H1 (cell line): Measurements from ENCODE around the gene TMEM51. TPM values are rescaled to one million over a fixed set of nuclear protein-coding genes. Genes with fewer than 3 reads are reported as not detected.

Source experiments
- CTCF ChIA-PET: fragments of 300-600 bp; sonication (Branson Sonifier 250); formaldehyde crosslinking; loops from one replicate; lab custom pipeline; 2021; ENCODE audit not compliant: partially characterized antibody; lab: Charles Lee
- POLR2A ChIA-PET: fragments of 300-600 bp; sonication (Branson Sonifier 250); formaldehyde crosslinking; loops from one replicate; lab custom pipeline; 2021; ENCODE audit warnings: inconsistent platforms; ENCODE audit not compliant: partially characterized antibody; lab: Charles Lee
- DNase-seq, 2 experiments: peaks; one replicate each; pipeline versions ENCODE4 v3.0.0 to v3.0.0-alpha.2; 2010 to 2022; ENCODE audit warnings: low spot score in 2 of 2, low read depth in 1 of 2, mixed read lengths in 1 of 2
- FAIRE-seq: peaks from 2 replicates; lab custom pipeline; 2011; peaks lifted over from hg19 to GRCh38; lab: Jason Lieb, UNC
- H2AFZ ChIP-seq: 2 replicates; pipeline ENCODE4 v1.8.1; 2012; ENCODE audit warnings: low read length, inconsistent platforms
- H2AK5ac ChIP-seq: 2 replicates; pipeline ENCODE4 v1.6.1; 2013; ENCODE audit warnings: low read depth, low read length
- H2BK120ac ChIP-seq: replicated peaks from 2 replicates; pipeline ENCODE3; 2013; ENCODE audit warnings: low read depth, low read length, inconsistent platforms
- H2BK12ac ChIP-seq: 2 replicates; pipeline ENCODE4 v1.6.1; 2013; ENCODE audit warnings: low read depth, low read length
- H2BK15ac ChIP-seq: 2 replicates; pipeline ENCODE4 v1.6.1; 2013; ENCODE audit warnings: low read length
- H2BK20ac ChIP-seq: 2 replicates; pipeline ENCODE4 v1.6.1; 2013; ENCODE audit warnings: low read length
- H2BK5ac ChIP-seq: 2 replicates; pipeline ENCODE4 v1.6.1; 2013; ENCODE audit warnings: low read depth, low read length
- H3K14ac ChIP-seq: 2 replicates; pipeline ENCODE4 v1.6.1; 2013; ENCODE audit warnings: inconsistent platforms; ENCODE audit not compliant: insufficient read length
- H3K18ac ChIP-seq: 2 replicates; pipeline ENCODE4 v1.6.1; 2013; ENCODE audit warnings: low read length; ENCODE audit errors: extremely low read depth
- H3K23ac ChIP-seq: 2 replicates; pipeline ENCODE4 v1.6.1; 2013; ENCODE audit warnings: inconsistent platforms; ENCODE audit not compliant: insufficient read length
- H3K23me2 ChIP-seq: 2 replicates; pipeline ENCODE4 v1.6.1; 2013; ENCODE audit warnings: low read depth, low read length
- H3K27ac ChIP-seq: 2 replicates; pipeline ENCODE4 v1.6.1; 2011; ENCODE audit warnings: low read depth, low read length, inconsistent platforms
- H3K27me3 ChIP-seq, 4 experiments: replicated peaks in 1 of 4; 1 replicate in 1 of 4; 2 replicates in 3 of 4; pipeline versions ENCODE4 v1.6.1 to v1.8.1; 2011 to 2013; ENCODE audit warnings: low read length in 3 of 4, mild to moderate bottlenecking in 3 of 4, inconsistent platforms in 2 of 4, mixed read lengths in 2 of 4, moderate library complexity in 1 of 4; ENCODE audit not compliant: control insufficient read depth in 3 of 4, insufficient read depth in 3 of 4; ENCODE audit errors: extremely low read depth in 1 of 4
- H3K36me3 ChIP-seq, 4 experiments: 2 replicates each; pipeline versions ENCODE4 v1.6.1 to v1.8.1; 2011 to 2013; ENCODE audit warnings: mild to moderate bottlenecking in 4 of 4, low read length in 3 of 4, moderate library complexity in 2 of 4, control low read depth in 1 of 4, inconsistent platforms in 1 of 4; ENCODE audit not compliant: insufficient read depth in 4 of 4, control insufficient read depth in 2 of 4
- H3K4ac ChIP-seq: replicated peaks from 2 replicates; pipeline ENCODE3; 2013; ENCODE audit warnings: low read length, low read depth, mixed read lengths, inconsistent platforms; ENCODE audit not compliant: insufficient read length
- H3K4me1 ChIP-seq, 4 experiments: replicated peaks in 1 of 4; 1 replicate in 1 of 4; 2 replicates in 3 of 4; pipeline versions ENCODE4 v1.6.1 to v1.8.1; 2011 to 2013; ENCODE audit warnings: low read length in 3 of 4, inconsistent platforms in 2 of 4, mixed read lengths in 1 of 4; ENCODE audit not compliant: insufficient read depth in 4 of 4, control insufficient read depth in 3 of 4
- H3K4me2 ChIP-seq, 2 experiments: 2 replicates each; pipeline versions ENCODE4 v1.6.1 to v1.8.1; 2011 to 2013; ENCODE audit warnings: low read depth in 2 of 2, low read length in 2 of 2, control low read depth in 1 of 2, inconsistent platforms in 1 of 2, mild to moderate bottlenecking in 1 of 2; ENCODE audit not compliant: insufficient read depth in 1 of 2
- H3K4me3 ChIP-seq, 4 experiments: fragments of 200-600, 300-600 bp in 1 of 4; sonication (generic), shearing (Covaris generic), sonication (Bioruptor Twin) in 1 of 4; 2 replicates each; pipeline versions ENCODE4 v1.5.1 to v1.8.1; 2011 to 2016; ENCODE audit warnings: low read length in 4 of 4, low read depth in 3 of 4, control low read depth in 2 of 4, inconsistent platforms in 2 of 4, mild to moderate bottlenecking in 2 of 4, mixed read lengths in 1 of 4, moderate library complexity in 1 of 4; ENCODE audit not compliant: insufficient read depth in 2 of 4; ENCODE audit errors: extremely low read depth in 1 of 4
- H3K56ac ChIP-seq: replicated peaks from 2 replicates; pipeline ENCODE3; 2013; ENCODE audit warnings: low read depth, mild to moderate bottlenecking, mixed read lengths, low read length, inconsistent platforms; ENCODE audit not compliant: insufficient read length
- H3K79me1 ChIP-seq: 2 replicates; pipeline ENCODE4 v1.6.1; 2013; ENCODE audit warnings: low read depth, low read length, control low read depth
- H3K79me2 ChIP-seq, 2 experiments: 2 replicates each; pipeline versions ENCODE4 v1.6.1 to v1.8.1; 2012 to 2013; ENCODE audit warnings: low read length in 2 of 2, mild to moderate bottlenecking in 2 of 2, inconsistent platforms in 1 of 2; ENCODE audit not compliant: insufficient read depth in 2 of 2, control insufficient read depth in 1 of 2
- H3K9ac ChIP-seq, 4 experiments: replicated peaks in 1 of 4; 1 replicate in 1 of 4; 2 replicates in 3 of 4; pipeline versions ENCODE4 v1.6.1 to v1.8.1; 2011 to 2013; ENCODE audit warnings: low read depth in 3 of 4, low read length in 3 of 4, control low read depth in 2 of 4, mild to moderate bottlenecking in 2 of 4, moderate library complexity in 2 of 4, inconsistent platforms in 1 of 4; ENCODE audit errors: extremely low read depth in 1 of 4
- H3K9me3 ChIP-seq, 2 experiments: 2 replicates each; pipeline versions ENCODE4 v1.6.1 to v1.8.1; 2012 to 2013; ENCODE audit warnings: mild to moderate bottlenecking in 2 of 2, moderate library complexity in 2 of 2, control low read depth in 1 of 2, inconsistent platforms in 1 of 2, low read depth in 1 of 2, low read length in 1 of 2, mixed read lengths in 1 of 2; ENCODE audit not compliant: insufficient read depth in 2 of 2
- H4K20me1 ChIP-seq, 2 experiments: replicated peaks in 1 of 2; 2 replicates each; pipeline versions ENCODE3 to v1.8.1; 2011 to 2013; ENCODE audit warnings: inconsistent platforms in 2 of 2, low read length in 2 of 2, mild to moderate bottlenecking in 1 of 2; ENCODE audit not compliant: insufficient read depth in 2 of 2, control insufficient read depth in 1 of 2
- H4K5ac ChIP-seq: 2 replicates; pipeline ENCODE4 v1.6.1; 2013; ENCODE audit warnings: low read length, low read depth, mixed read lengths, inconsistent platforms; ENCODE audit not compliant: insufficient read length
- H4K8ac ChIP-seq: 2 replicates; pipeline ENCODE4 v1.8.0; 2013; ENCODE audit warnings: mild to moderate bottlenecking, moderate library complexity, low read length, inconsistent platforms; ENCODE audit not compliant: insufficient read depth; ENCODE audit errors: extremely low read depth
- H4K91ac ChIP-seq: replicated peaks from 2 replicates; pipeline ENCODE3; 2013; ENCODE audit warnings: low read length, mixed read lengths, inconsistent platforms; ENCODE audit not compliant: insufficient read length
- BRCA1 ChIP-seq: IDR thresholded peaks from 2 replicates; pipeline ENCODE4 v1.6.1; 2012; ENCODE audit warnings: low read depth, low read length, improper control_type of control experiment
- CHD2 ChIP-seq: IDR thresholded peaks from 2 replicates; pipeline ENCODE4 v1.6.1; 2012; ENCODE audit warnings: low read length, improper control_type of control experiment
- CREB1 ChIP-seq: IDR thresholded peaks from 2 replicates; pipeline ENCODE4 v1.6.1; 2012; ENCODE audit warnings: inconsistent platforms
- FOSL1 ChIP-seq: IDR thresholded peaks from 2 replicates; pipeline ENCODE4 v1.6.1; 2011; ENCODE audit warnings: mild to moderate bottlenecking, low read depth, low read length, moderate library complexity; ENCODE audit not compliant: insufficient read depth
- KDM1A ChIP-seq: fragments of 200-600, 300-600 bp; sonication (generic); IDR thresholded peaks from 2 replicates; pipeline ENCODE4 v1.7.1; 2016; ENCODE audit warnings: mild to moderate bottlenecking, low read length, borderline replicate concordance
- NRF1 ChIP-seq: IDR thresholded peaks from 2 replicates; pipeline ENCODE4 v1.6.1; 2011; ENCODE audit warnings: mild to moderate bottlenecking, low read depth, low read length, improper control_type of control experiment
- POLR2A ChIP-seq, 2 experiments: IDR thresholded peaks; 1 replicate in 1 of 2; 2 replicates in 1 of 2; pipeline ENCODE4 v1.6.1; 2011; ENCODE audit warnings: low read depth in 2 of 2, low read length in 2 of 2, mild to moderate bottlenecking in 2 of 2; ENCODE audit errors: control extremely low read depth in 1 of 2
- SAP30 ChIP-seq: fragments of 300-600 bp; sonication (generic); IDR thresholded peaks from 2 replicates; pipeline ENCODE4 v1.7.1; 2012; ENCODE audit warnings: low read length, moderate library complexity, mild to moderate bottlenecking, inconsistent platforms; ENCODE audit not compliant: insufficient read depth, insufficient replicate concordance
- TAF1 ChIP-seq: IDR thresholded peaks from 2 replicates; pipeline ENCODE4 v1.6.1; 2011; ENCODE audit warnings: mild to moderate bottlenecking, low read depth, low read length
- TAF7 ChIP-seq: optimal IDR thresholded peaks from 2 replicates; pipeline ENCODE3; 2011; ENCODE audit warnings: low read depth, mild to moderate bottlenecking, inconsistent platforms, low read length, moderate library complexity, borderline replicate concordance
- ZNF274 ChIP-seq: IDR thresholded peaks from 2 replicates; pipeline ENCODE4 v1.7.0; 2012; ENCODE audit warnings: low read length, borderline replicate concordance; ENCODE audit errors: extremely low read depth
- WGBS, 2 experiments: shearing (Covaris generic) in 1 of 2; methylation state at CpG; one replicate each; pipeline versions ENCODE4 v1.1.6 to v1.1.7; 2013 to 2015; ENCODE audit warnings: low lambda C conversion rate in 2 of 2, mixed read lengths in 2 of 2, inconsistent platforms in 1 of 2, low coverage in 1 of 2, missing lambda C conversion rate in 1 of 2; ENCODE audit not compliant: insufficient replicate concordance in 2 of 2, insufficient coverage in 1 of 2, insufficient read length in 1 of 2; ENCODE audit errors: extremely low coverage in 1 of 2, missing lambda C conversion rate in 1 of 2; 5-methylcytosine and 5-hydroxymethylcytosine counted together
- polyA plus RNA-seq, 7 experiments: library from polyadenylated mRNA; depleted of rRNA in 3 of 7; stranded (reverse) in 5 of 7; unstranded in 2 of 7; fragments of >200 nt in 5 of 7; fragments of 200-250 nt in 2 of 7; gene quantifications; 1 replicate in 5 of 7; 2 replicates in 1 of 7; 4 replicates in 1 of 7; pipeline versions ENCODE4 v1.2.1 to v1.2.3, GENCODE V29; 2011 to 2013; ENCODE audit warnings: missing spikeins in 2 of 7, mixed read lengths in 2 of 7
- total RNA-seq: library from RNA; stranded (reverse); fragmentation: NEBNext Ultra II Directional; extraction: Animal tissue kit (Norgen Biotek cat#: 25700); gene quantifications from 2 replicates; pipeline ENCODE4 v1.2.1, GENCODE V29; 2021
- TF ChIP-seq, protein P1 (sequence below): IDR thresholded peaks from 2 replicates; pipeline ENCODE4 v1.6.1; 2012; ENCODE audit warnings: low read length, inconsistent platforms

Gene TMEM51
- total and polyA plus RNA-seq, 2 of the 8 experiments (the other 6 are each of a cell fraction or from before 2014, with no cell fraction given), result 9.9 to 10.7 TPM

DNA sequence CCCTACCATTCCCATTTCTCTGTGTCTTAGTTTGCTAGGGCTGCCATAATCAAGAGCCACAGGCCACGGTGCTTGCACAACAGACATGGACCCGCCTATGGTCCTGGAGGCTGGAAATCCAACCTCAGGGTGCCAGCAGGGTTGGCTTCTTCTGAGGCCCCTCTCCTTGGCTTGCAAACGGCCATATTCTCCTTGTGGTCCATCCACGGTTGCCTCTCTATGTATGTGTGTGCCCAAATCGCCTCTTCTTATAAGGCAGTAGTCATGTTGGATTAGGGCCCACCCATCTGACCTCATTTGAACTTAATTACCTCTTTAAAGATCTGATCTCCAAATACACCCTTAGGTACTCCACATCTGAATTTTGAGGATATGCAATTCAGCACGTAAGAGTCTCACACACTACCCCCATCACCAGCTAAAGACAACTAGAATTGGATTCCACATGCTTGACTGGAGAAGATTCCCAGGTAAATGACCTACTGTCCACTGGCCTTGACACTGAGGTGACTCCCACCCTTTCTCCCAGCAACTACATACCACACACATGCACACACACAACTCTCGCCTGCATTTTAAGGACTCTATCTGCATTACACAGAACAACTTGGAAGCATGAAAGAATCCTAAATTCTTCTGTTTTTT, 28.3 kb upstream of the TMEM51 start:
- no peaks in the 10 kb centered on the region for H3K79me2 ChIP-seq
- no peak overlapping the region; the same call in 1 of the 2 replicates for H4K8ac ChIP-seq
- no peak overlapping the region for H3K4ac ChIP-seq
- no peaks in the 10 kb centered on the region for H3K27me3 ChIP-seq
- H3K79me1 ChIP-seq, result no peaks in the 10 kb centered on the region
- no peaks in the 10 kb centered on the region for H4K20me1 ChIP-seq
- H3K9me3 ChIP-seq, result peaks cover 0 to 3% of the 10 kb centered on the region in 2 experiments; a peak in 1 of 4 replicates
- no peak overlapping the region for H3K23ac ChIP-seq
- H3K36me3 ChIP-seq, result no peaks in the 10 kb centered on the region
- no peak overlapping the region for H3K14ac ChIP-seq
- H3K56ac ChIP-seq, result no peak overlapping the region
- H4K91ac ChIP-seq, result no peak overlapping the region
- no peak overlapping the region for H4K5ac ChIP-seq
- no peak overlapping the region for H2BK5ac ChIP-seq
- DNase-seq (no peak), FAIRE-seq (no peak)
- CTCF ChIA-PET, result interaction anchor here (0.6 to 4.8 kb wide), 2 partner anchors 12 to 14 kb away, joined by 3 to 24 read pairs; no protein-coding TSS in a partner anchor
- H2BK12ac ChIP-seq, result no peak overlapping the region
- H2AK5ac ChIP-seq, result no peak overlapping the region
- no peak overlapping the region for H3K4me2 ChIP-seq
- H3K27ac ChIP-seq, result no peak overlapping the region
- H3K23me2 ChIP-seq, result no peaks in the 10 kb centered on the region
- no peak overlapping the region for H2BK15ac ChIP-seq
- WGBS, 2 experiments, result 88% methylated on average over 7 of the region's 7 CpGs; no CpG with 5 or more reads in 1 of the 2 experiments
- no peak overlapping the region for H3K4me3 ChIP-seq
- 0 out of 2 replicates have a peak overlapping the region, but pooled peaks have one; percentile 15 for H2BK20ac ChIP-seq
- H3K4me1 ChIP-seq, result no peaks in the 10 kb centered on the region
- POLR2A ChIA-PET, result no interaction called here
- H3K18ac ChIP-seq, result no peak overlapping the region
- no peak overlapping the region for H3K9ac ChIP-seq
- no peak overlapping the region for H2AFZ ChIP-seq
- H2BK120ac ChIP-seq, result no peak overlapping the region
- TF ChIP-seq KDM1A (no peak), BRCA1 (no peak), NRF1 (no peak), SAP30 (no peak), CHD2 (no peak), FOSL1 (no peak), TAF1 (no peak), CREB1 (no peak), ZNF274 (no peak), TAF7 (no peak), POLR2A (IDR thresholded peaks at IDR 0.05; ENCODE audit: control extremely low read depth in 1 of 2, low read depth in 2 of 2, low read length in 2 of 2) (no peak)
- TF ChIP-seq, protein P1, sequence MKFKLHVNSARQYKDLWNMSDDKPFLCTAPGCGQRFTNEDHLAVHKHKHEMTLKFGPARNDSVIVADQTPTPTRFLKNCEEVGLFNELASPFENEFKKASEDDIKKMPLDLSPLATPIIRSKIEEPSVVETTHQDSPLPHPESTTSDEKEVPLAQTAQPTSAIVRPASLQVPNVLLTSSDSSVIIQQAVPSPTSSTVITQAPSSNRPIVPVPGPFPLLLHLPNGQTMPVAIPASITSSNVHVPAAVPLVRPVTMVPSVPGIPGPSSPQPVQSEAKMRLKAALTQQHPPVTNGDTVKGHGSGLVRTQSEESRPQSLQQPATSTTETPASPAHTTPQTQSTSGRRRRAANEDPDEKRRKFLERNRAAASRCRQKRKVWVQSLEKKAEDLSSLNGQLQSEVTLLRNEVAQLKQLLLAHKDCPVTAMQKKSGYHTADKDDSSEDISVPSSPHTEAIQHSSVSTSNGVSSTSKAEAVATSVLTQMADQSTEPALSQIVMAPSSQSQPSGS, result no peak
